ENCODE results near the gene TROAP. TPM values are rescaled to one million over a fixed set of nuclear protein-coding genes. Genes with fewer than 3 reads are reported as not detected.

The TROAP gene
- total and polyA plus RNA-seq, 2 donors (not counting 1 experiment from before 2014, with no cell fraction given) = 0.88 to 1.0 TPM

DNA sequence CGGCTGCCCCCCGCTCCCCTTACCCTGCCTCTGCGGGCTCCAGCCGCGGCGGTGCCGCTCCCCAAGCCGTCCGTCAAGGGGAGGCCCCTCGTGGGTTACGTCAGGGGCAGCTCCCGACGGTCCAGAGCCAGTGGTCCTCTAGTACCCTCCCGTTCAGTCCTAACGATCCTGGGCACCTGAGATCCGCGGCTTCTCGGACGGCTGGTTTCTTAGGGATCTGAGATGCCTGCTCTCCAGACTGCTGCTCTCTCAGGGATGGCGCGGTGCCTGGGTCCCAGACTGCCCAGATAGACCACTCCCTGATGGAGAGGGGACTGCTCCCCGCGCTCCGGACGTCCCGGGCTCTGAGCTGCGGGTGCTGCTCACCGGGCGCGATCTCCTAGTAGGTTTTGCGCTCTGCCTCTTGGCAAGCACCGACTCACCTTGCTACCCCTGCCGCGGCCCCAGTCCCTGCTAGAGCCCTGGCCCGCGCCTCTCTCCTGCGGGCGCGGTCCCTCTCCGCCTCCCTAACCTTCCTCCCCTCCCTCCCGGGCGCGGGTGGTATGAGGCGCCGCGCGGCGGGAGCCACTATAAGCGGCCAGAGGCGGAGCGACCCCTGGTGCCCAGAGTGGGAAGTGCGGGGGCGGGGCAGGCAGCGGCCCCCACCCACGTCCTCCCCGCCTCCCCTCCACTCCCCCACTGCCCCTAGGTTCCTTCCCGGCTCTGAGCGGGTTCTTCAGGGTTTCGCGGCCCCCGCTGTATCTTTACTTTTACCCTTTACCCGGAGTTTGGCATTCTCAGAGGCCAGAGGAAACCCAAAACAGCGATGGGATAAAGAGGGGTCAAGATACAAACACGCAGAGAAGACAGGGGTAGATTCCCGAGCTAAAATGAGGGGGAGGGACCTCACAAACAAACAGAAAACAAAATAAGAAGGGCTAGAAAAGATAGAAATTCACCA lies 13.9 kb downstream of the TROAP start, which contains the start of gene C1QL4:
TSS of gene C1QL4 (minus strand) at position 544 of the 940 bp plus-strand sequence. CDS start 711 bp downstream, outside the sequence.
- intact Hi-C loops (cut with micrococcal nuclease) = loop anchor here (1.0 to 2.0 kb wide), 4 partner anchors 10 to 72 kb away; partner anchors contain the start of gene TUBA1C
- DNase-seq = peak; percentile 91
- TF ChIP-seq, protein P1, sequence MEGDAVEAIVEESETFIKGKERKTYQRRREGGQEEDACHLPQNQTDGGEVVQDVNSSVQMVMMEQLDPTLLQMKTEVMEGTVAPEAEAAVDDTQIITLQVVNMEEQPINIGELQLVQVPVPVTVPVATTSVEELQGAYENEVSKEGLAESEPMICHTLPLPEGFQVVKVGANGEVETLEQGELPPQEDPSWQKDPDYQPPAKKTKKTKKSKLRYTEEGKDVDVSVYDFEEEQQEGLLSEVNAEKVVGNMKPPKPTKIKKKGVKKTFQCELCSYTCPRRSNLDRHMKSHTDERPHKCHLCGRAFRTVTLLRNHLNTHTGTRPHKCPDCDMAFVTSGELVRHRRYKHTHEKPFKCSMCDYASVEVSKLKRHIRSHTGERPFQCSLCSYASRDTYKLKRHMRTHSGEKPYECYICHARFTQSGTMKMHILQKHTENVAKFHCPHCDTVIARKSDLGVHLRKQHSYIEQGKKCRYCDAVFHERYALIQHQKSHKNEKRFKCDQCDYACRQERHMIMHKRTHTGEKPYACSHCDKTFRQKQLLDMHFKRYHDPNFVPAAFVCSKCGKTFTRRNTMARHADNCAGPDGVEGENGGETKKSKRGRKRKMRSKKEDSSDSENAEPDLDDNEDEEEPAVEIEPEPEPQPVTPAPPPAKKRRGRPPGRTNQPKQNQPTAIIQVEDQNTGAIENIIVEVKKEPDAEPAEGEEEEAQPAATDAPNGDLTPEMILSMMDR (IDR thresholded peaks at IDR 0.05) = peak; percentile 99
- TF ChIP-seq EZH2 (IDR thresholded peaks at IDR 0.05; ENCODE audit: borderline replicate concordance, insufficient read depth, low read depth, low read length, poor library complexity, severe bottlenecking) = peak; percentile 70
- H3K9me3 Mint-ChIP-seq (ENCODE audit: insufficient read depth) = no peaks in the 10 kb centered on the region
- peaks cover 38% of the 10 kb centered on the region for H3K4me1 Mint-ChIP-seq
- H3K4me1 ChIP-seq (ENCODE audit: control insufficient read depth in 2 of 2, insufficient read depth in 2 of 2, low read length in 2 of 2) = peaks cover 38 to 39% of the 10 kb centered on the region in 2 donors
- H4K20me1 ChIP-seq (ENCODE audit: control insufficient read depth, insufficient read depth, low read length, poor library complexity, severe bottlenecking) = no peaks in the 10 kb centered on the region
- H3K79me2 ChIP-seq (ENCODE audit: control insufficient read depth, insufficient read depth, low read length) = no peaks in the 10 kb centered on the region
- peak within 1 kb of the TSS in 4 of 5 experiments; percentile 21 to 50 (median 46) for H3K4me3 ChIP-seq (ENCODE audit: control extremely low read depth in 1 of 5, extremely low read depth in 1 of 5, insufficient read depth in 1 of 5, low read depth in 2 of 5, low read length in 4 of 5)
- peak within 1 kb of the TSS; percentile 86 for H3K4me2 ChIP-seq (replicated peaks; ENCODE audit: low read depth, low read length, poor library complexity, severe bottlenecking)
- H3K4me3 Mint-ChIP-seq = peak within 1 kb of the TSS; percentile 80
- H3K27me3 ChIP-seq (replicated peaks in 1 of 4; ENCODE audit: control extremely low read depth in 1 of 4, control insufficient read depth in 3 of 4, insufficient read depth in 4 of 4, low read length in 3 of 4) = peaks cover 0 to 86% (median 49%) of the 10 kb centered on the region in 4 experiments
- H3K9me3 ChIP-seq (ENCODE audit: control extremely low read depth in 1 of 3, control insufficient read depth in 2 of 3, insufficient read depth in 1 of 3, low read length in 2 of 3) = peaks cover 0 to 28% (median 0%) of the 10 kb centered on the region in 3 donors
- peak within 1 kb of the TSS; percentile 69 for H2AFZ ChIP-seq (ENCODE audit: insufficient read depth, low read depth, low read length, poor library complexity, severe bottlenecking)
- CTCF ChIA-PET = interaction anchor here (0.6 to 8.5 kb wide), 14 partner anchors 11 to 176 kb away, joined by 3 to 95 read pairs (median 4); partner anchors contain the start of genes DNAJC22, PRPH and TROAP
- no peaks in the 10 kb centered on the region for H3K36me3 ChIP-seq (replicated peaks in 1 of 2; ENCODE audit: control extremely low read depth in 1 of 2, control insufficient read depth in 1 of 2, extremely low read depth in 1 of 2, insufficient read depth in 2 of 2, low read length in 1 of 2)
- H3K27me3 Mint-ChIP-seq = peaks cover 66% of the 10 kb centered on the region
- peak; percentile 98 for ATAC-seq (ENCODE audit: low read depth)
- H3K9ac ChIP-seq (ENCODE audit: low read length) = peak within 1 kb of the TSS; percentile 51
- no peak within 1 kb of the TSS for H3K27ac ChIP-seq (ENCODE audit: low read length in 2 of 2)
- POLR2A ChIA-PET = interaction anchor here (0.8 kb wide), 1 partner anchor 30 kb away, joined by 9 read pairs; no protein-coding TSS in a partner anchor
- peak within 1 kb of the TSS; percentile 61 for H3K27ac Mint-ChIP-seq
- WGBS (ENCODE audit: insufficient coverage) = 7% methylated on average over 55 of the region's 65 CpGs
